Astrocyte (in vitro differentiated cells and primary cell): ENCODE data around the gene FSTL3. TPM values are rescaled to one million over a fixed set of nuclear protein-coding genes. Genes with fewer than 3 reads are reported as not detected.

Experiments
- DNase-seq: peaks from one replicate; pipeline ENCODE4 v3.0.0-alpha.2; 2010; ENCODE audit warnings: low read depth
- FAIRE-seq: peaks from 2 replicates; lab custom pipeline; 2011; peaks lifted over from hg19 to GRCh38; lab: Jason Lieb, UNC
- H2AFZ ChIP-seq: 2 replicates; pipeline ENCODE4 v1.6.0; 2012; ENCODE audit warnings: low read depth, low read length, inconsistent platforms
- H3K27ac ChIP-seq: 2 replicates; pipeline ENCODE4 v1.5.1; 2011; ENCODE audit warnings: low read depth, low read length, inconsistent platforms
- H3K27me3 ChIP-seq: 2 replicates; pipeline ENCODE4 v1.6.0; 2011; ENCODE audit warnings: low read length, inconsistent platforms; ENCODE audit not compliant: insufficient read depth
- H3K36me3 ChIP-seq: 2 replicates; pipeline ENCODE4 v1.5.1; 2011; ENCODE audit warnings: low read length, inconsistent platforms; ENCODE audit not compliant: insufficient read depth
- H3K4me1 ChIP-seq: 2 replicates; pipeline ENCODE4 v1.5.1; 2011; ENCODE audit warnings: low read length, inconsistent platforms; ENCODE audit not compliant: insufficient read depth
- H3K4me2 ChIP-seq: 2 replicates; pipeline ENCODE4 v1.6.0; 2012; ENCODE audit warnings: low read length, inconsistent platforms
- H3K4me3 ChIP-seq: 2 replicates; pipeline ENCODE4 v1.5.1; 2011; ENCODE audit warnings: low read depth, mild to moderate bottlenecking, low read length, inconsistent platforms; ENCODE audit not compliant: insufficient read depth
- H3K79me2 ChIP-seq: 2 replicates; pipeline ENCODE4 v1.6.0; 2012; ENCODE audit warnings: mild to moderate bottlenecking, low read length, inconsistent platforms; ENCODE audit not compliant: insufficient read depth
- H3K9ac ChIP-seq: 2 replicates; pipeline ENCODE4 v1.6.0; 2012; ENCODE audit warnings: mild to moderate bottlenecking, low read length, inconsistent platforms
- H3K9me3 ChIP-seq: 2 replicates; pipeline ENCODE4 v1.5.1; 2012; ENCODE audit warnings: low read depth, mild to moderate bottlenecking, low read length, inconsistent platforms; ENCODE audit not compliant: insufficient read depth
- H4K20me1 ChIP-seq: 2 replicates; pipeline ENCODE4 v1.6.0; 2012; ENCODE audit warnings: low read length, inconsistent platforms; ENCODE audit not compliant: insufficient read depth
- H3K27ac Mint-ChIP-seq: one replicate; pipeline ENCODE4 v1.8.0; 2021; ENCODE audit warnings: mild to moderate bottlenecking, mixed read lengths; ENCODE audit not compliant: unreplicated experiment
- H3K27me3 Mint-ChIP-seq: one replicate; pipeline ENCODE4 v1.8.0; 2021; ENCODE audit warnings: low read depth, mixed read lengths; ENCODE audit not compliant: unreplicated experiment
- H3K36me3 Mint-ChIP-seq: one replicate; pipeline ENCODE4 v1.8.0; 2021; ENCODE audit warnings: low read depth, mixed read lengths; ENCODE audit not compliant: unreplicated experiment
- H3K4me1 Mint-ChIP-seq: one replicate; pipeline ENCODE4 v1.8.0; 2021; ENCODE audit warnings: low read depth, mixed read lengths; ENCODE audit not compliant: unreplicated experiment
- H3K4me3 Mint-ChIP-seq: one replicate; pipeline ENCODE4 v1.8.0; 2021; ENCODE audit warnings: mild to moderate bottlenecking, moderate library complexity, mixed read lengths; ENCODE audit not compliant: unreplicated experiment
- H3K9me3 Mint-ChIP-seq: one replicate; pipeline ENCODE4 v1.8.0; 2021; ENCODE audit warnings: mild to moderate bottlenecking, mixed read lengths; ENCODE audit not compliant: unreplicated experiment
- CTCF ChIP-seq: IDR thresholded peaks from 2 replicates; pipeline ENCODE4 v1.5.1; 2011; ENCODE audit warnings: low read depth, mild to moderate bottlenecking, inconsistent platforms, low read length, moderate library complexity; ENCODE audit not compliant: insufficient read depth
- EZH2 ChIP-seq: IDR thresholded peaks from 2 replicates; pipeline ENCODE4 v1.6.1; 2012; ENCODE audit warnings: mild to moderate bottlenecking, low read length, inconsistent platforms; ENCODE audit not compliant: insufficient read depth
- total RNA-seq: library from RNA; stranded (reverse); gene quantifications from 2 replicates; pipeline ENCODE4 v1.2.1, GENCODE V29; 2021

FSTL3 gene
- total RNA-seq, 1 donor from 2014 or later: 72.0 TPM

- H2AFZ ChIP-seq: peak within 1 kb of the TSS; percentile 84
- H3K27ac ChIP-seq: peak within 1 kb of the TSS; percentile 85
- no peaks in the 10 kb centered on the region for H3K27me3 ChIP-seq
- Mint-ChIP-seq H3K27me3 (peaks cover 5% of the 10 kb centered on the region), H3K4me3 (peak within 1 kb of the TSS; percentile 94), H3K27ac (peak within 1 kb of the TSS; percentile 96), H3K36me3 (peaks cover 2% of the 10 kb centered on the region), H3K4me1 (peaks cover 3% of the 10 kb centered on the region), H3K9me3 (no peaks in the 10 kb centered on the region)
- H3K9me3 ChIP-seq: no peaks in the 10 kb centered on the region
- no peak for TF ChIP-seq CTCF
- no peak for TF ChIP-seq EZH2
- H3K79me2 ChIP-seq: peaks cover 53% of the 10 kb centered on the region
- H4K20me1 ChIP-seq: peaks cover 3% of the 10 kb centered on the region
- peak within 1 kb of the TSS; percentile 90 for H3K9ac ChIP-seq
- peak within 1 kb of the TSS; percentile 98 for H3K4me3 ChIP-seq
- peak within 1 kb of the TSS; percentile 100 for H3K4me2 ChIP-seq
- FAIRE-seq (peak; percentile 95), DNase-seq (peak; percentile 93)
- peaks cover 17% of the 10 kb centered on the region for H3K4me1 ChIP-seq
- H3K36me3 ChIP-seq: no peaks in the 10 kb centered on the region
Observed at GRCh38 chr19:633068-633785, 43.0 kb upstream of the FSTL3 start, which contains the start of gene POLRMT. Gene POLRMT, minus strand, starts transcription at chr19:633537. Its CDS starts 25 bp downstream, at chr19:633512.

- peaks cover 3% of the 10 kb centered on the region for H4K20me1 ChIP-seq
- peak overlapping the region; percentile 84 for H2AFZ ChIP-seq
- no peaks in the 10 kb centered on the region for H3K36me3 ChIP-seq
- H3K4me2 ChIP-seq: peak overlapping the region; percentile 100
- Mint-ChIP-seq H3K4me3 (peak overlapping the region; percentile 88), H3K4me1 (peaks cover 3% of the 10 kb centered on the region), H3K9me3 (no peaks in the 10 kb centered on the region), H3K27ac (peak overlapping the region; percentile 96), H3K36me3 (peaks cover 2% of the 10 kb centered on the region), H3K27me3 (peaks cover 5% of the 10 kb centered on the region)
- H3K9ac ChIP-seq: peak overlapping the region; percentile 90
- H3K4me1 ChIP-seq: peaks cover 19% of the 10 kb centered on the region
- peak overlapping the region; percentile 76 for H3K27ac ChIP-seq
- DNase-seq (peak; percentile 15), FAIRE-seq (no peak)
- no peaks in the 10 kb centered on the region for H3K9me3 ChIP-seq
- peaks cover 46% of the 10 kb centered on the region for H3K79me2 ChIP-seq
- no peaks in the 10 kb centered on the region for H3K27me3 ChIP-seq
- peak overlapping the region; percentile 98 for H3K4me3 ChIP-seq
- TF ChIP-seq EZH2 (no peak), CTCF (no peak)
Observed at GRCh38 chr19:633786-634639, 42.2 kb upstream of the FSTL3 start.
